ENCODE measurements around the gene SGIP1.

GRCh38 chr1:66502086-66502485, 31.9 kb upstream of the SGIP1 start:
- TF ChIP-seq POLR2A (IDR thresholded peaks at IDR 0.05), result no peak
- TF ChIP-seq, protein P1, sequence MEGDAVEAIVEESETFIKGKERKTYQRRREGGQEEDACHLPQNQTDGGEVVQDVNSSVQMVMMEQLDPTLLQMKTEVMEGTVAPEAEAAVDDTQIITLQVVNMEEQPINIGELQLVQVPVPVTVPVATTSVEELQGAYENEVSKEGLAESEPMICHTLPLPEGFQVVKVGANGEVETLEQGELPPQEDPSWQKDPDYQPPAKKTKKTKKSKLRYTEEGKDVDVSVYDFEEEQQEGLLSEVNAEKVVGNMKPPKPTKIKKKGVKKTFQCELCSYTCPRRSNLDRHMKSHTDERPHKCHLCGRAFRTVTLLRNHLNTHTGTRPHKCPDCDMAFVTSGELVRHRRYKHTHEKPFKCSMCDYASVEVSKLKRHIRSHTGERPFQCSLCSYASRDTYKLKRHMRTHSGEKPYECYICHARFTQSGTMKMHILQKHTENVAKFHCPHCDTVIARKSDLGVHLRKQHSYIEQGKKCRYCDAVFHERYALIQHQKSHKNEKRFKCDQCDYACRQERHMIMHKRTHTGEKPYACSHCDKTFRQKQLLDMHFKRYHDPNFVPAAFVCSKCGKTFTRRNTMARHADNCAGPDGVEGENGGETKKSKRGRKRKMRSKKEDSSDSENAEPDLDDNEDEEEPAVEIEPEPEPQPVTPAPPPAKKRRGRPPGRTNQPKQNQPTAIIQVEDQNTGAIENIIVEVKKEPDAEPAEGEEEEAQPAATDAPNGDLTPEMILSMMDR (IDR thresholded peaks at IDR 0.05), result no peak
